Raji (cell line): ENCODE results near the gene SEMA3F.

Source experiments
- POLR2A ChIP-seq: IDR thresholded peaks from 2 replicates; pipeline ENCODE4 v1.6.1; 2011; ENCODE audit warnings: low read depth, low read length, control low read depth; ENCODE audit not compliant: insufficient read depth

The SEMA3F gene

GRCh38 chr3:50172626-50173220, 17.6 kb downstream of the SEMA3F start:
- TF ChIP-seq POLR2A: no peak

GRCh38 chr3:50173685-50174516, 18.8 kb downstream of the SEMA3F start:
- TF ChIP-seq POLR2A: no peak

GRCh38 chr3:50174517-50174895, 19.4 kb downstream of the SEMA3F start:
- TF ChIP-seq POLR2A: no peak

GRCh38 chr3:50174947-50175524, 19.9 kb downstream of the SEMA3F start:
- no peak for TF ChIP-seq POLR2A

- TF ChIP-seq POLR2A: no peak
Observed at GRCh38 chr3:50177346-50177745, 22.2 kb downstream of the SEMA3F start.

GRCh38 chr3:50179710-50180109, 24.6 kb downstream of the SEMA3F start:
- no peak for TF ChIP-seq POLR2A

GRCh38 chr3:50181985-50182384, 26.9 kb downstream of the SEMA3F start:
- TF ChIP-seq POLR2A: no peak

- TF ChIP-seq POLR2A: no peak
Observed at GRCh38 chr3:50182533-50183099, 27.5 kb downstream of the SEMA3F start.

- no peak for TF ChIP-seq POLR2A
Observed at GRCh38 chr3:50183755-50184154, 28.6 kb downstream of the SEMA3F start.

- TF ChIP-seq POLR2A: no peak
Observed at GRCh38 chr3:50184242-50184978, 29.3 kb downstream of the SEMA3F start.

GRCh38 chr3:50185230-50185629, 30.1 kb downstream of the SEMA3F start:
- no peak for TF ChIP-seq POLR2A

- TF ChIP-seq POLR2A: no peak
Observed at GRCh38 chr3:50186096-50186495, 31.0 kb downstream of the SEMA3F start.

- no peak for TF ChIP-seq POLR2A
Observed at GRCh38 chr3:50187750-50188149, 32.6 kb downstream of the SEMA3F start.

- no peak for TF ChIP-seq POLR2A
Observed at GRCh38 chr3:50189274-50189673, 34.1 kb downstream of the SEMA3F start.

- no peak for TF ChIP-seq POLR2A
Observed at GRCh38 chr3:50189989-50190388, 34.9 kb downstream of the SEMA3F start.
